HG02870 (cell line): ENCODE measurements around the gene HPN.

ENCODE experiments used
- ATAC-seq: cut with Tn5 transposase; IDR thresholded peaks from one replicate; pipeline ENCODE4 v1.9.1; 2021; ENCODE audit warnings: mild to moderate bottlenecking, moderate library complexity; ENCODE audit not compliant: unreplicated experiment

Gene HPN

GRCh38 chr19:35080613-35081170 lies 39.2 kb downstream of the HPN start:
- ATAC-seq = no peak

- ATAC-seq = no peak
Observed at GRCh38 chr19:35081201-35081600, 39.7 kb downstream of the HPN start.

GRCh38 chr19:35083691-35084508 lies 42.4 kb downstream of the HPN start:
- no peak for ATAC-seq

GRCh38 chr19:35084509-35084762 lies 42.9 kb downstream of the HPN start:
- ATAC-seq = no peak

GRCh38 chr19:35085947-35086346 lies 44.4 kb downstream of the HPN start:
- no peak for ATAC-seq

GRCh38 chr19:35086455-35086854 lies 44.9 kb downstream of the HPN start:
- ATAC-seq = no peak

- ATAC-seq = no peak
Observed at GRCh38 chr19:35087393-35087792, 45.9 kb downstream of the HPN start.

GRCh38 chr19:35088131-35088913 lies 46.8 kb downstream of the HPN start:
- no peak for ATAC-seq

- ATAC-seq = no peak
Observed at GRCh38 chr19:35089554-35089953, 48.0 kb downstream of the HPN start.

GRCh38 chr19:35090160-35090505 lies 48.6 kb downstream of the HPN start:
- no peak for ATAC-seq

- no peak for ATAC-seq
Observed at GRCh38 chr19:35090506-35091214, 49.1 kb downstream of the HPN start.

- ATAC-seq = no peak
Observed at GRCh38 chr19:35093430-35093829, 51.9 kb downstream of the HPN start.

GRCh38 chr19:35093941-35094647 lies 52.6 kb downstream of the HPN start:
- ATAC-seq = no peak

- ATAC-seq = no peak
Observed at GRCh38 chr19:35094656-35095055, 53.1 kb downstream of the HPN start.

- ATAC-seq = no peak
Observed at GRCh38 chr19:35095667-35096368, 54.3 kb downstream of the HPN start.

GRCh38 chr19:35098413-35099049 lies 57.0 kb downstream of the HPN start:
- ATAC-seq = no peak

- no peak for ATAC-seq
Observed at GRCh38 chr19:35099155-35099896, 57.8 kb downstream of the HPN start.

- ATAC-seq = no peak
Observed at GRCh38 chr19:35099897-35100275, 58.4 kb downstream of the HPN start.
